SK-N-SH (cell line): ENCODE results near the gene SLC13A2. TPM values are rescaled to one million over a fixed set of nuclear protein-coding genes. Genes with fewer than 3 reads are reported as not detected.

Experiments used
- CTCF ChIA-PET: fragments of 300-600, 350-600 bp; formaldehyde crosslinking; extraction: SDS; loops from one replicate; lab custom pipeline; 2021; lab: Yijun Ruan, JAX
- POLR2A ChIA-PET: fragments of 350-600 bp; sonication (Branson Sonifier 250); formaldehyde crosslinking; extraction: SDS; loops from one replicate; lab custom pipeline; 2020; ENCODE audit warnings: antibody characterized with exemption, inconsistent platforms; lab: Yijun Ruan, JAX
- DNase-seq: peaks from one replicate; pipeline ENCODE4 v3.0.0; 2012
- H2AFZ ChIP-seq: fragments of 200-600 bp; sonication (generic); 2 replicates; pipeline ENCODE4 v1.8.1; 2016; ENCODE audit warnings: antibody characterized with exemption, mild to moderate bottlenecking, low read depth
- H3F3A ChIP-seq: fragments of 200-600 bp; sonication (generic); replicated peaks from 2 replicates; pipeline ENCODE3; 2016; ENCODE audit warnings: antibody characterized with exemption, mild to moderate bottlenecking; ENCODE audit not compliant: insufficient read depth
- H3K27ac ChIP-seq, 2 experiments: fragments of 200-500 bp in 1 of 2; fragments of 200-600 bp in 1 of 2; sonication (Bioruptor generic) in 1 of 2; sonication (generic), shearing (Covaris generic) in 1 of 2; 2 replicates each; pipeline versions ENCODE4 v1.5.1 to v1.6.1; 2014 to 2016; ENCODE audit warnings: low read depth in 2 of 2, inconsistent platforms in 1 of 2, low read length in 1 of 2, mild to moderate bottlenecking in 1 of 2, mixed read lengths in 1 of 2
- H3K27me3 ChIP-seq: fragments of 200-600 bp; sonication (generic), shearing (Covaris generic); 2 replicates; pipeline ENCODE4 v1.6.1; 2016; ENCODE audit warnings: mixed run types; ENCODE audit not compliant: insufficient read depth
- H3K36me3 ChIP-seq, 2 experiments: fragments of 200-500 bp in 1 of 2; fragments of 200-600 bp in 1 of 2; sonication (Bioruptor generic) in 1 of 2; sonication (generic) in 1 of 2; replicated peaks in 1 of 2; 2 replicates each; pipeline versions ENCODE3 to v1.5.1; 2014 to 2016; ENCODE audit warnings: low read length in 1 of 2, mild to moderate bottlenecking in 1 of 2; ENCODE audit not compliant: insufficient read depth in 2 of 2, control insufficient read depth in 1 of 2
- H3K4me1 ChIP-seq, 2 experiments: fragments of 200-500 bp in 1 of 2; fragments of 200-600 bp in 1 of 2; sonication (Bioruptor generic) in 1 of 2; sonication (generic), shearing (Covaris generic) in 1 of 2; 2 replicates each; pipeline versions ENCODE4 v1.5.1 to v1.6.1; 2014 to 2016; ENCODE audit warnings: low read depth in 1 of 2, low read length in 1 of 2, mixed run types in 1 of 2; ENCODE audit not compliant: insufficient read depth in 2 of 2, control insufficient read depth in 1 of 2
- H3K4me2 ChIP-seq: fragments of 200-600 bp; sonication (generic), shearing (Covaris generic); 2 replicates; pipeline ENCODE4 v1.6.1; 2017; ENCODE audit warnings: mixed run types
- H3K4me3 ChIP-seq, 2 experiments: fragments of 200-500 bp in 1 of 2; fragments of 200-600 bp in 1 of 2; sonication (Bioruptor generic) in 1 of 2; sonication (generic), shearing (Covaris generic) in 1 of 2; 2 replicates each; pipeline versions ENCODE4 v1.5.1 to v1.8.1; 2014 to 2016; ENCODE audit warnings: low read depth in 2 of 2, inconsistent platforms in 1 of 2, low read length in 1 of 2, mild to moderate bottlenecking in 1 of 2, mixed read lengths in 1 of 2, moderate library complexity in 1 of 2
- H3K79me2 ChIP-seq: fragments of 200-600 bp; sonication (generic); 2 replicates; pipeline ENCODE4 v1.8.1; 2017; ENCODE audit warnings: mild to moderate bottlenecking; ENCODE audit not compliant: insufficient read depth
- H3K9ac ChIP-seq: fragments of 200-600 bp; sonication (generic); 2 replicates; pipeline ENCODE4 v1.6.1; 2017; ENCODE audit warnings: mixed run types
- H3K9me2 ChIP-seq: fragments of 200-600 bp; sonication (generic); 2 replicates; pipeline ENCODE4 v1.6.1; 2017; ENCODE audit warnings: mixed run types
- H3K9me3 ChIP-seq: fragments of 200-600 bp; sonication (generic); 2 replicates; pipeline ENCODE4 v1.6.1; 2017; ENCODE audit warnings: mixed run types, mild to moderate bottlenecking, moderate library complexity
- H4K20me1 ChIP-seq: fragments of 200-600 bp; sonication (generic); 2 replicates; pipeline ENCODE4 v1.6.1; 2017; ENCODE audit warnings: mild to moderate bottlenecking, mixed run types; ENCODE audit not compliant: insufficient read depth
- ELF1 ChIP-seq: IDR thresholded peaks from 2 replicates; pipeline ENCODE4 v1.4.0; 2012
- EP300 ChIP-seq, 2 experiments: IDR thresholded peaks; 2 replicates each; pipeline versions ENCODE4 v1.4.0 to v1.6.1; 2012; ENCODE audit warnings: borderline replicate concordance in 1 of 2, low read depth in 1 of 2, low read length in 1 of 2
- FOXJ3 ChIP-seq: sonication (generic); formaldehyde crosslinking; IDR thresholded peaks from 2 replicates; pipeline ENCODE4 v1.5.1; 2020; ENCODE audit warnings: mild to moderate bottlenecking, missing genetic modification reagents
- FOXM1 ChIP-seq: IDR thresholded peaks from 2 replicates; pipeline ENCODE4 v1.4.0; 2012; ENCODE audit warnings: low read depth, mild to moderate bottlenecking
- GATA2 ChIP-seq: sonication (generic); formaldehyde crosslinking; IDR thresholded peaks from 2 replicates; pipeline ENCODE4 v1.5.0; 2020; ENCODE audit warnings: mild to moderate bottlenecking, missing genetic modification reagents
- MEF2A ChIP-seq: IDR thresholded peaks from 2 replicates; pipeline ENCODE4 v1.4.0; 2012; ENCODE audit warnings: low read depth, borderline replicate concordance
- MXI1 ChIP-seq: IDR thresholded peaks from 2 replicates; pipeline ENCODE4 v1.6.1; 2012; ENCODE audit warnings: mild to moderate bottlenecking, low read depth, low read length, improper control_type of control experiment
- NRF1 ChIP-seq: IDR thresholded peaks from 2 replicates; pipeline ENCODE4 v1.6.1; 2012; ENCODE audit warnings: low read depth, mild to moderate bottlenecking, low read length
- POLR2AphosphoS5 ChIP-seq: IDR thresholded peaks from 2 replicates; pipeline ENCODE4 v1.6.1; 2012; ENCODE audit warnings: low read depth, low read length
- RCOR1 ChIP-seq: fragments of 150-350 bp; IDR thresholded peaks from 2 replicates; pipeline ENCODE4 v1.6.1; 2017; ENCODE audit warnings: antibody characterized with exemption, low read length
- SIN3A ChIP-seq: IDR thresholded peaks from 2 replicates; pipeline ENCODE4 v1.6.1; 2012; ENCODE audit warnings: low read depth, mild to moderate bottlenecking, low read length, moderate library complexity, borderline replicate concordance
- TAF1 ChIP-seq: IDR thresholded peaks from 2 replicates; pipeline ENCODE4 v1.6.1; 2012; ENCODE audit warnings: low read depth, mild to moderate bottlenecking, low read length, moderate library complexity, borderline replicate concordance
- TCF12 ChIP-seq: IDR thresholded peaks from 2 replicates; pipeline ENCODE4 v1.4.0; 2012
- TEAD4 ChIP-seq: IDR thresholded peaks from 2 replicates; pipeline ENCODE4 v1.4.0; 2012; ENCODE audit warnings: mild to moderate bottlenecking, borderline replicate concordance; ENCODE audit not compliant: insufficient read depth
- WGBS: methylation state at CpG from one replicate; pipeline ENCODE4 v1.1.6; 2017; ENCODE audit warnings: low lambda C conversion rate; 5-methylcytosine and 5-hydroxymethylcytosine counted together
- polyA plus RNA-seq, 3 experiments: library from polyadenylated mRNA; depleted of rRNA; stranded (reverse); fragments of >200 nt; gene quantifications; 2 replicates each; pipeline ENCODE4 v1.2.3, GENCODE V29; 2012
- TF ChIP-seq, protein P1 (sequence below): fragments of 150-350 bp; IDR thresholded peaks from 2 replicates; pipeline ENCODE4 v1.6.1; 2016; ENCODE audit warnings: mild to moderate bottlenecking, low read depth, low read length

The SLC13A2 gene
- polyA plus RNA-seq, 1 of the 3 experiments (the other 2 are of a cell fraction) = not detected

DNA sequence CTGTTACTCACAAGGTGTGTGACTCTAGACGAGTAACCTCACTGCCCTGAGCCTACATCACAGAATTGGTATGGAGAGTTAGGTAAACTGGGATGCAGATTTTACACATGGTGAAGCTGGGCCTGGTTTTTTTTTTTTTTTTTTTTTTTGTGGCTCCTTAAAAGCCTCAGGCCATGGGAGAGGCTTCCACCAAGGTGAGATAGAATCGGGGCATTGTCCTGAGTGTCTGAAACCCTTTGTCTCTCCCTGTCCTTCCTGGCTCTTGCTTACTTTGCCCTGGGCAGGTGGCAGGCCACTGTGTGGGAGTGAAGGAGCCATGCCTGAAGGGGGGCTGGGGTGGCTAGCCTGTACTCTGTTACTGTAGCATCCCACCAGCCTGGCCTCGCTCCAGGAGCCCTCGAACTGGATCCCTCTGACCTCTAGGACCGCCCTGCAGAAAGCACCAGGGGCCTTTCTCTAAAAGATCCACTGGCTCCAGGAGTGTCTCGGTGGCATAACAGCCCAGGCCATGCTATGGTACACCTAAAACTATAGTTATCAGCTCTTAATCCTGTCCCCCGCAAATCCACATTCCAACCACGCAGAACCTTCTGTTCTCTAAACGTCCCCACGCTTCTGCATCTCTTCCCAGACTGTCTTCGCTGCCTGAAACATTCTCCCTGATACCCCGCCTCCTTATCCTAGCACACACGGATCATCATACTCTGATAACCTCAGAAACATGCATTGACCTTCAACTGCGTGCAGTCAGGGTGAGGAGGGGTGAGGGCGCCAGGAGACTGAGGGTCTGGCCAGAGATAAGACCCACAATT is 1.7 kb upstream of the SLC13A2 start:
- Histone ChIP-seq H3K4me2 (no peak overlapping the region), H2AFZ (no peak overlapping the region), H3F3A (no peaks in the 10 kb centered on the region), H3K4me3 (no peak overlapping the region), H3K9me2 (no peaks in the 10 kb centered on the region), H3K9ac (no peak overlapping the region), H3K9me3 (no peaks in the 10 kb centered on the region), H4K20me1 (no peaks in the 10 kb centered on the region), H3K4me1 (peaks cover 0 to 4% of the 10 kb centered on the region in 2 experiments; a peak in 1 of 4 replicates), H3K27ac (no peak overlapping the region), H3K79me2 (no peaks in the 10 kb centered on the region), H3K36me3 (no peaks in the 10 kb centered on the region), H3K27me3 (0 out of 2 replicates have a peak, but pooled peaks cover 15% of the 10 kb centered on the region)
- POLR2A ChIA-PET = no interaction called here
- TF ChIP-seq SIN3A (no peak), EP300 (IDR thresholded peaks at IDR 0.05; ENCODE audit: borderline replicate concordance in 1 of 2, low read depth in 1 of 2, low read length in 1 of 2) (no peak), NRF1 (no peak), MXI1 (no peak)
- no peak for DNase-seq
- WGBS = 59% methylated on average over 15 of the region's 15 CpGs
- CTCF ChIA-PET = interaction anchor here (1.5 kb wide), 1 partner anchor 142 kb away, joined by 3 read pairs; no protein-coding TSS in a partner anchor

DNA sequence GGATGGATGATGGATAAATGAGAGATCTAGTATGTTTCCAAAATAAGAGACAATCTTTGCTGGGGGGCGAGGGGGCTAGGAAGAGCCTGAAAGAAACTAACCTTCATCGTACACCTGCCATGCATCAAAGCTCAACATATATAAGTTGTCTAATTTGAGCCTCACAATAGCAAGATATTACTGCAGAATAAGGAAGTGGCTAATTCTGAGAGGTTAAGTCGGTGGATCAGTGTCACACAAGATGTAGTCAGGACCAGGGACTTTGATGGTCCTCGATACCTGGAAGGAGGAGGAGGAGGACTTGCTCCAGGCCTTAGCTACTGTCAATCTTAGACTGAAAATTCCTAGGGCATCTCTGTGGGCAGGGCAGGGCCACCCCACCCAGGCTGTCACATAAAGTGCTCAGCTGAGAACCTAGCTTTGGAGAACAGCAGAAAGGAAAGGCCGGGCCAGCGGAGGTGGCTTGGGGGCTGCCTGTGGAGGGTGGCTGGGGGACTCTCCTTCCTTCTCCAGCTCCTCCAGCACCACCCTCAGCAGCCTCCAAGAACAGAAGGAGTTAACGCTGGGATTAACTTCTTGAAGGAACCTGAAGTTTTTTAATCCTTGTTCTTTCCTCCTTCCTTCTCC is 460 bp upstream of the SLC13A2 start:
- Histone ChIP-seq H3K27ac (no peak overlapping the region), H3K9ac (no peak overlapping the region), H3K9me2 (no peaks in the 10 kb centered on the region), H3K4me2 (no peak overlapping the region), H3K36me3 (no peaks in the 10 kb centered on the region), H2AFZ (no peak overlapping the region), H3K79me2 (no peaks in the 10 kb centered on the region), H3K9me3 (no peaks in the 10 kb centered on the region), H3K4me3 (no peak overlapping the region), H3K4me1 (peaks cover 0 to 2% of the 10 kb centered on the region in 2 experiments; a peak in 1 of 4 replicates), H4K20me1 (no peaks in the 10 kb centered on the region), H3F3A (no peaks in the 10 kb centered on the region), H3K27me3 (0 out of 2 replicates have a peak, but pooled peaks cover 15% of the 10 kb centered on the region)
- WGBS = 63% methylated on average over 7 of the region's 7 CpGs
- ChIA-PET POLR2A (no interaction called here), CTCF (interaction anchor here (1.5 kb wide), 1 partner anchor 140 kb away, joined by 3 read pairs; no protein-coding TSS in a partner anchor)
- DNase-seq = no peak
- TF ChIP-seq, protein P1, sequence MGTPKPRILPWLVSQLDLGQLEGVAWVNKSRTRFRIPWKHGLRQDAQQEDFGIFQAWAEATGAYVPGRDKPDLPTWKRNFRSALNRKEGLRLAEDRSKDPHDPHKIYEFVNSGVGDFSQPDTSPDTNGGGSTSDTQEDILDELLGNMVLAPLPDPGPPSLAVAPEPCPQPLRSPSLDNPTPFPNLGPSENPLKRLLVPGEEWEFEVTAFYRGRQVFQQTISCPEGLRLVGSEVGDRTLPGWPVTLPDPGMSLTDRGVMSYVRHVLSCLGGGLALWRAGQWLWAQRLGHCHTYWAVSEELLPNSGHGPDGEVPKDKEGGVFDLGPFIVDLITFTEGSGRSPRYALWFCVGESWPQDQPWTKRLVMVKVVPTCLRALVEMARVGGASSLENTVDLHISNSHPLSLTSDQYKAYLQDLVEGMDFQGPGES = no peak
- TF ChIP-seq TAF1 (no peak), POLR2AphosphoS5 (no peak), ELF1 (no peak), GATA2 (CRISPR knock-in tag) (no peak), MEF2A (no peak), TCF12 (no peak), FOXM1 (no peak), TEAD4 (no peak), FOXJ3 (CRISPR knock-in tag) (no peak), RCOR1 (no peak)
